SKM-1 (cell line): Measurements from ENCODE around the gene HNRNPC.
"Not testable (repeated sequence)": the region's sequence is repeated elsewhere in the genome, so short reads cannot be mapped to it uniquely, and the experiment has no call there.

Source experiments
- DNase-seq: peaks from one replicate; lab custom pipeline; 2025; ENCODE audit not compliant: unreplicated experiment; lab: John Stamatoyannopoulos, UW

Gene HNRNPC

DNA sequence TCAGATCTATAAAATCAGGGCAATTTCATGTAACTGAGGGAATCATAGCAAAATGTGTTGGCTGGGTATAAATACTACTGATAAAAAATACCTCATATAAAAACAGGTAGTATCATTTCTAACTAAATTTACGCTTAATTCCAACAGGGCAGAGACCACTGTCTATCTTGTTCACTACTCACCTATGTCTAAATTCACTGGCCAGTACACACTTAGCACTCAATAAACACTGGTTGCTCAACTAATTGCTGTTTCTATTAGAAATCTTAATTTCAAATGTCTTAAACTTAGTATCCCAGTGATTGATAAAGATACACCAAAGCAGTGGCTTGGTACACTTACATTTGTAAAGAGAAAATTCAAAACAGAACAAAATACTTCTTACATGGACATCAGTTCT, 55.6 kb downstream of the HNRNPC start:
- no peak for DNase-seq

DNA sequence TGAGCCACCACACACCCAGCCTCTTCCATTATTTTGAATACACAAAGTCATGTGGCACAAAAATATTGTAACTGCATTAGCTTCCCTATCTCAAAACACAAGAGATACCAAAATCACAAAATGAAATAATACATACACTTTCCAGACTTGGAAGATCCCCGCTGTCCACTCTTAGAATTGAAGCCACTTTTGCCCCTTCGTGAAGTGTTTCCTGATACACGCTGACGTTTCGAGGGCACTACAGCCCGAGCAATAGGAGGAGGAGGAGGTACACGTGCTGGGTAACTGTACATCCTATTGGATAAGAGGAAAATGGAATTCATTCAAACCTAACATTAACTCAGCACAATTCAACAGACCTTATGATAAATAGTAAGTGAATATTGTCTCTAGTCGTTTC, 56.4 kb downstream of the HNRNPC start:
- DNase-seq, result not testable (repeated sequence)

DNA sequence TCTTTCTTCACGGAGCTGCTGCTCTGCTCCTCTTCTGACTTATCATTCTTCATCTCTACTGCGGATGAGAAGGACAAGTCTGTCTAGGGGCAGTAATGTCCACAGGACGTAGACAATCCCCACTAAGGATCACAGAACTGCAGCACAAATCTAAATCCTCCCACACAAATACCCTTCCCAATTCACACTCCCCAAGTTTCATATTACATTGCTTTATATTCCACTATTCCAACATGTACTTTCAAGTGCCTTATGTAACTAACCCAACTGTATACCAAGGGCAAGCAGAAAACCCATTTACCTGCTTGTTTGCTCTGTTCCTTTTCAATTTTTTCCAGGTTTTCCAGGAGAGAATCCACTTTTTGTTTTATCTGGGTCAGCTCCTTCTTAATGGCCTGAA, 57.7 kb downstream of the HNRNPC start:
- DNase-seq, result no peak

DNA sequence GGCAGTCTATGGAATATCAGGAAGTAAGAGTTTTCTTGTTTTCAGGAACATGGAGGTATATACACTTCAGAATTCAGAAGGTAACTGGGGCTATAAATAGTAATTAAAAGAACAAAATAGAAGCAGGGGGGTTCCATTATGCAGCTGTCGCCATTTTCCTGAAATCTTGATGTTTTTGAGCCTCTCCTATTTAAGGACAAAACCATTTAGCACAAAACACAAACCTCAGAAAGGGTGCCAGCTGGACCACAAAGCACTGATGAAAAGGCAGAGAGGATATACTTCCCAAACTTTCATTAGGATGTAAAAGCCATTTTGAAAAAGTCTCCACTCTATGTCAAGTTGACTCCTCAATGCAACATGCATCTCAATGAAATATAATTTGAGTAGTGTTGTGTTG, 59.2 kb downstream of the HNRNPC start:
- no peak for DNase-seq

DNA sequence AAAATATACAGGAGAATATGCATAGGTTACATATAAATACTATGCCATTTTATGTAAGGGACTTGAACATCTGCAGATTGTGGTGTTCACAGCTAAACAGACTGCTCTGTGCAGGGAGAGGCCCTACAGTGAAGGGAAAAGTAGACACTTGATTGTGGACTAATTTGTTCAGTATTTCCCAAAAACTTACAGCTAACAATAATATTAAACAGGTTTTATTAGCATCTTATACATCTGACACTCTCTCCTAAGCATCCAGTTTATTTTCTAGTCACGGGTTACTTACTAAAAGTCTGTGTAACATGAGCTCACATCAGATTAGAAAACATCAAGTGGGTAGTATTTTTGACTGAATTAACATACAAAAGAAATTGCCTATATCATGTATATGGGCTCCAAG, 60.1 kb downstream of the HNRNPC start:
- DNase-seq, result no peak

DNA sequence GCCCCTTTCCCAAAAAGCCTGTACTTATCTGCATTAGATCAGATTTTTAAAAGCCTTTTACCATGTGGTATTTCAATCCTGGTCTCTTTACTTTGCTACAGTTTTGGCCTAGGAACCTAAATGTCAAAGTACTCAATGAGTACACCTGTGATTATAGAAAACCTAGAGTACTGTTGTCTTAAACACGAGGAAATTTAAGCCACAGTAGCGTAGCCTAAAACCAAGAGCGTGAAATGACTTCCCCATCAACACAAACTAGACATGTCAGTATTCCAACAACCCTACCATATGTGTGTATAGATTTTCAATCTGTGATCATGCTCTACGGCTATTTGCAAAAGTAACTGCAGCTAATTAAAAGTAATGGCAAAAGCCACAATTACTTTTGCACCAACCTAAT, 60.7 kb downstream of the HNRNPC start:
- DNase-seq, result no peak

DNA sequence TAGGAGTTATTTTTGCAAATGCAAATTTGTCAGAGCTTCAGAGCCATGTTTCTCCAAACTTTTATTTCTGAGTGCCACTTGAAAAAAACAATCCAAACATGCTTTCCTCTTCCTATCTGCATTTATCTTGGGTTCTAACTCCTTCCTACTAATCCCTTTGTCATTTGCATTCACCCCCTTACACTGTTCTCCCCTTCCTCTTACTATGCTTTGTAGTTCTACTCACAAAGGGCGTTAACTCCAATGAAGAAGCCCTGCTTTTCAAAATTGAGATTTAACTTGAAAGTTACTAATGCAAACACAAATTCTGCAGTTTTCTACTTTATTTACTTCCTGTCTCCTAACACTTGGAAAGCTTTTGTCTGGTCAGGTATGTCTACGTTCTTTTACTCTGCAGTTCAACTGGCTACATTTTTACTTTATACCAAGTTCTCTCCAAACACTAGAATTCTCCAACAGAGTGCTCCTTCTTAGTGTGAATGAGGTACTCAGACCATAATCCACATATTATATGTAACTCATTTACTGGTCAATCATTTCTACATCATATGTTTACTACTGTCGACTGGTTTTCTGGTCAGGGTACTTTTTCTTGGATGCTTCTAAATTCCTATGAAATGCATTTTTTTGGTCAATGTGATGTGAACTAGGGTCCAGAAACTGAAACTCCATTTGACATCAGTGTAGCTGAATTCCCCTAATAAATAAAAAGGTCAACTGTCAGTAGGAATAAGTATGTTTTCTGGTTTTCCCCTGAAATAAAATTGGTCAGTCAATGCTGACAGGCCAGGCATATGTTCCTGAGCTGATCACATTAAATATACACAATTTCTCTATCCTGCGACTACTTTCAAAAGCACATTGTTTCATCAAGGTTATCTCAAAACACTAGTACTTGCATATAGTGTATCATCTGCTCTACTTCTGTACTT, 62.2 kb downstream of the HNRNPC start:
- DNase-seq, result no peak

DNA sequence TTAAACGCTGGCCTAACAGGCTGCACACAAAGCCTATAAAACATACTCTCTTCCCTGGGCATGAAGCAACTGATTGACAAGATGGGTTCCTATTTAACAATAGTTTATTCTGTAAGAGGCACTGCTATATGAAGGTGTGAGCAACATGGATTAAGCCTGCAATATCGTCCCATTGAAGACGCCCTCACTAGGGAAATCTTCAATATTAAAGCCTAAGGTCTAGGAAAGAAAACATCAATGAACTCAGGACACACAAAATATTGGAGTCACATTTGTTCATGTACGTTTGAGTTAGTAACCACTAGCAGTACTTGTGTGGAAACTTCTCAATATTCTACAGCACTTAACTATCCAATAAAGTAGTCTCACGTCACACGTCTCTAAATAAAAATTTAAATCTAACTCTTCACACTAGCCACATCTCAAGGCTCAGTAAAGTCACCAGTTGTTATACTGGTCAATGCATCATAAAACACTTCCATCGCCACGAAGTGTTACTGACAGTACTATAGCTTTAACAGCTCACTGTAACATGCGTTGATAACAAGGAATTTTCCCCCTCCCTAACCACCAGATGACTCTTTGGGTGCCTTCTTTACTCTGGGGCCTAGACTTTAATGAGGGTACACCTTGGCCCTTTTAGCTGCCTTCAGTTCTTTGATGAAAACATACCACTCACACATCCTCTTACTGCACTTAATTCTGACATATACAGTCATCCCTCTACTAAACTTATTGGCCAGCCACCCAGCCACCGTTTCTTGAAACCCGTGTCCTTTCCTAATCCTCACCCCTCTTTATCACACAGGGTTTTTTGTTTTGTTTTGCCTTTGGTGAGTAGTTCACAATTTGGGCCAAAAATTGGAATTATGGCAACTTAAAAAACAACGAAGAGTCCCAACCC, 63.3 kb downstream of the HNRNPC start:
- no peak for DNase-seq

DNA sequence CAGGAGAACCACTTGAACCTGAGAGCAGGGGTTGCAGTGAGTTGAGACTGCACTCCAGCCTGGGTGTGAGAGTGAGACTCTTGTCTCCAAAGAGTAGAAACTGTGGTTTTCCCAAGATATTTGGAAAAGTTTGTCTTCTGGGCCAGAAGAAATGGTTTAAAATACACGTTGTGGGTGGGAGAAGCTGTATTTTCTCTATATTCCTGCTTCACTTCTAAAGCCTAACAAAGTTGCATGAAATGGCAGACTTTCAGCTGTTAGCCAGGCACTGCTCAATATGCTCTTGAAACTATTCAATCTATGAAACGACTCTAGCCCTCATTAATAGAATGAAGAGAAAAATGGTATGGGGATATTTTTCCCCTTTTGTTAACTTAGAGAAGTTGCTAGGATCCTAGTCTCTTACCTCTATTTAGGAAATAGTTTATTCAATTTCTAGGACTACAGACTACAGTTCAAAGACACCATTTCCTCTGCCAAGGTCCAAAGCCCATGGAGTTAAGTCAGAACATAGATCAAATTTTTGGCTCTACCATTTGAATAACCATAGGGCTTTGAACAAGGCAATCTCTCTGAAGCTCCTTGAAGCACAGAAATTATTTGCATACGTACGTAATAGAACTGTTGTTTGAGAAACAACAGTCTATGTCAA, 64.1 kb downstream of the HNRNPC start:
- no peak for DNase-seq

DNA sequence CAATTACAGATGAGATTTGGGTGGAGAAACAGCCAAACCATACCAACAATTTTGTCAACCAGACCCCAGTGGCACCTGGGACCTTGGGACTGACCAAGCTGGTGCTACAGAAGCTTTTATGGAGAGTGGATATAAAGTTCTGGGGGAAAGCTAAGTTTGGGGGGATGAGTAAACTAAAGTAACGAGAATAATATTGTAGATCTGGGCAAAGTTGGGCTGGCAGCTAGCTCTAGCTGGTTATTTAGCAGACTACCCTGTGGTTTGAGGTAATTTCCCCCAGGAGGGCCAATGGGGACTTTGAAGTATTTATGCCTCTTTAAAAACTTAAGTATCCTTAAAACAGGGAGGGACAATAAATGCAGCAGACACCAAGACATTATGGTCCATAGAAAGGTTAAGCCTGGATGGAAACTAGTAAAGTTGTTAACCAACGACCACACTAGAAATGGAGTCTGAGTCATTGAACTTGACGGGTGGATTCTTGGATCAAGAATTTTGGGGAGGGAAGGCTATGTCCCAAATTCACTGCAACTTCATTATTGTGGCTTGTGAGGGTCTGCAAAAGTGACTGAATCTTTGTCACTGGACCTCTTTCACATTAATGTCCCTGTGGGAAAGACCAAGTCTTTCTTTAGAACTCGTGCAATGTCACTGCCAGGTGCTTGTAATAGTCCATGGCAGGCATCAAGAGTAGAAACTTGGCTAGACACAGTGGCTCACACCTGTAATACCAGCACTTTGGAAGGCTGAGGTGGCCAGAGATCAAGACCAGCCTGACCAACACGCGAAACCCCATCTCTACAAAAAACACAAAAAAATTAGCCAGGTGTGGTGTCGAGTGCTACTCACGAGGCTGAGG, 64.8 kb downstream of the HNRNPC start:
- DNase-seq, result no peak

DNA sequence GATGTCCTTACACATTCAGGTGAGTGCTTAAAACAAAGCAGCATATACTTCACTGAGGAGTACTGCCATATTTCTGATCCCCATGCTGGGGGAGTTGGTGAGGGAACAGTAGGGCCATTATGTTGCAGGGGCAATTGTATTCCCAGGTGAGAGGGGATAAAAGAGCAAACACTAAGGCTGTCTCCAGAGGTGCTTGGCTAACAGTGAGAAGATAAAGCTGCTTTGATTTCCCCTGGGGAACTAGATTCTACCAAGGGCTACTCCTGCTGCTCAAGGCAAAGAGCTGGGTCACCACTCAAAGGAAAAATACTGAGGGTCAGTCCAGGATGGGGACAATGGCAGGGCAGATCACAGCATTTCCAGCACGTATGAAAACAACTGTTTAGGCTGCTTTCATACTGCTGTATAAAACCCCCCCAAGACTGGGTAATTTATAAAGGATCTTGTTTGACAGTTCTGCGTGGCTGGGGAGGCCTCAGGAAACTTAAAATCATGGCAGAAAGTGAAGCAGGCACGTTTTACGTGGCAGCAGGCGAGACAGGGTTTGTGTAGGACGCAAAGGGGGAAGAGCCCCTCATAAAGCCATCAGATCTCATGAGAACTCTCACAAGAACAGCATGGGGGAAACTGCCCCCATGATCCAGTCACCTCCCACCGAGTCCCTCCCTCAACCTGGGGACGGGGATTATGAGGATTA, 65.6 kb downstream of the HNRNPC start:
- no peak for DNase-seq

DNA sequence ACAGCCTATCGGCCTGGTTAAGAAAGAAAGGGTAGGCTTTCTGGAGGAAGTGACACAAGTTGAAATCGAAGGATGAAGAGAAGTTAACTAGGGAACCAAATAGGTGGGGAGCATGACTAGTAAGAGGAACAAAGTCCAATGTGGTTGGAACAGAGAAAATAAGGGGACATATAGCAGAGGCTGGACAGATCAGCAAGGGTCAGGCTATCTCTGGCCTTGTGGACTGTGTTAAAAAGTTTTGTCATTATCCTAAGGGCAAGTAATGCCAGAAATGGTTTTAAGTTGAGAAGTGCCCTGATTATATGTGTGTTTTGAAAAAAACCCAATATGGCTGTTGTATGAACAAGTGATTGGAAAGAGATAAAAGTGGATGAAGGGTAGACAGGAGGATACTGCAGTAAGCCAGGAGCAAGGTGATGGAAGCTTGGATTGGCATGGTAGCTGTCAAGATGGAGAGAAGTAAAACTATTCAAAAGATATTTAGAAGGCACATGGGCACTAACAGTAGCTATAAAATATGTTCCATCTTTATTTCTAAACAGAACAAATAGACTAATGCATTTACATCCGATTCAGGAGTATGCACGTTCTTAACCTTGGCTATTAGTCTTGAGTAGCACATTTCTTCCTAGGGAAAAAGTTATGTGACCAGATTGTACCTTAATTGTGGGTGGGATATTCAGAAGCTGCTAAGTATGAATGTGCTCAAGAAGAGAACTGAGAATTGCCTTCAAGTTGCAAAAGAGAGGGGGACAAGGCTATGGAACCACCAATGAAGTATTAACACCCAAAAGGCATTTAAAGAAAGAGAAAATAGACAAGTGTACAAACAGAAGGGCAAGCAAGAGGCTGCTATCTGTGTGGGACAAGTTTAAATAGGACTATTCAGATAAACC, 66.5 kb downstream of the HNRNPC start:
- no peak for DNase-seq

DNA sequence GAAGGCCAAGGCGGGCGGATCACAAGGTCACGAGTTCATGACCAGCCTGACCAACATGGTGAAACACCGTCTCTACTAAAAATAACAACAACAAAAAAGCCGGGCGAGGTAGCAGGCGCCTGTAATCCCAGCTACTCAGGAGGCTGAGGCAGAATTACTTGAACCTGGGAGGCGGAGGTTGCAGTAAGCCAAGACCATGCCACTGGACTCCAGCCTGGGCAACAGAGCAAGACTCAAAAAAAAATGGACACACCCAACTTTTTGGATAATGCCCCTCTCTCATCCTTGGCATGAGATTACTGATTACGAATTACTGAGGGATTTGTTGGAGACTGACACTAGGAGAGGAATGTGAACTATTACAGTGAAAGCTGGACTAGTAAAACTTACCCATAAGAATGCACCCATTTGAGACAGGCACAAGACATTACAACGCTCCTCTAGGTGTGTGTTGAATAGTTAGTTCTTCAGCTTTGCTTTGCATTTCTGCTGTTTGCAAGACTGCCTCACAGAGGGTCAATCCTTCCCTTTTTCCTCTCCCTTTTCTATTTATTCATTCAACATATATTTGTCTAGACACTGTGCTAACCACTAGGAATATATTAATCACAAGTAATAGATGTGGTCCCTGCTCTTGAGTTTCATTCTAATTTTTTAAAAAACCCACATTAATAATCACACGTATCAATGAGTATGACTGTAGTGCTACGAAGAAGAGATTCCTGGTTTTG, 67.3 kb downstream of the HNRNPC start:
- DNase-seq, result no peak

DNA sequence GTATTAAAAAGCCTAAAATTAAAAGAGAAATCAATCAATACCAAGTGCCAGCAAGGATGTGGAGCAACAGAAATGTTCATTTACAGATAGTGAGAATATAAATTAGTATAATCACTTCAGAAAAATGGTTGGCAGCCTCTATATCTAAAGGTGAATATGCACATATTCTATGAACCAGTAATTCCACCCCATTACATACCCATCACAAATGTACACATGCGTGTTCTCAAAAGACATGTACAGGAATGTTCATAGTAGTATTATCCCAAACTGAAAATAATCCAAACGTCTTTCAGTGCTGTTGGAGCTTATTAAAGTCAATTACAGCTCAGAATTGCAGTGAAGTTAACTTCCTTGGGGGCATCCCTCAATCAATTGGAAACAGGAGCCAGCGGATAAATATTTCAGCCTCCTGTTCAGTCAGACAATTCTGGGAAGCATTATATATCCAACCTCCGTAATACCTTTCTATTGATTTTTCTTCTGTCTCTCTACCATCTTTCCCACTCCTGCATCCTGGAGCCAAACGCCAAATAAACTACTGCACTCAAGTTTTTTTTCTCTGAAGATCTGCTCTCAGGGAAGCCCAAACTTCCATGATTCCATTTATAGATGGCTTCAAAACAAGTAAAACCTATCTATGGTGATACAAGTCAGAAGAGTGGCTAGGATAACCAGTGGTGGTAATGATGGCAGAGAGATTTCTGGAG, 68.3 kb downstream of the HNRNPC start:
- no peak for DNase-seq

DNA sequence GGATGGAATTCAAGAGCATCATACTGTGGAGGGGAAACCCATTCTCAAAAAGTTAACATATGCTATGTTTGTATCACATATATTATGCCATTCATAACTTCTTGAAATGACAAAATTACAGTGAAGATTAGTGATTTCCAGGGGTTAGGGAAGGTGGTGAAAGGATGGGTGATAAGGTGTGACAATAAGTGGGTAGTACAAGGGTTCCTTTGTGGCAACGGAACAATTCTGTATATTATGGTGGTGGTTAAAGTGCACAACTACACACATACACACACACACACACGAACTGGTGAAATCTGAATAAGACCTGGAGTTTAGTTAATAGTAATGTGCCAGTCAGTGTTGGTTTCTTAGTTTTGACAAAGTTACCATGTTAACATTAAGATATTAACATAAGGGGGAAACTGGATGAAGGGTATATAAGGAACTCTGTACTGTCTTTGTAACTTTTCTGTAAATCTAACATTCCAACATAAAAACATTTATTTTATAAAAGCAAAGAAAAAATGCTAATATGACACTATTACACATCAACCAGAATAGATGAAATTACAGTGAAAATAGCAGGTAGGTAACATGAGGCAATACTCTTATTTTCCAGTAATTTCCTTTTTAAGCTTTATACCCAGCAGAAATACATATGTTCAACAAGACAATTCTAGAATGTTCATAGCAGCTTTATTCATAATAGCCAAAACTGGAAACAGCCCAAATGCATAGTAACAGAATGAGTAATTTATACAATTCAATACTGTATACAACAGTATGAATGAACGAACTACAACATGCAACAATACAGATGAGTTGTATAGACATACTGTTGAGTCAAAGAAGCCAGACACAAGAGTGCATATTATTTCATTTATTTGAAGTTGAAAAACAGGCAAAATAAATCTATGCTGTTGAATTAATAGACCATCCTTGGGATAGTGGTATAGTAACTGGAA, 69.4 kb downstream of the HNRNPC start:
- DNase-seq, result no peak

DNA sequence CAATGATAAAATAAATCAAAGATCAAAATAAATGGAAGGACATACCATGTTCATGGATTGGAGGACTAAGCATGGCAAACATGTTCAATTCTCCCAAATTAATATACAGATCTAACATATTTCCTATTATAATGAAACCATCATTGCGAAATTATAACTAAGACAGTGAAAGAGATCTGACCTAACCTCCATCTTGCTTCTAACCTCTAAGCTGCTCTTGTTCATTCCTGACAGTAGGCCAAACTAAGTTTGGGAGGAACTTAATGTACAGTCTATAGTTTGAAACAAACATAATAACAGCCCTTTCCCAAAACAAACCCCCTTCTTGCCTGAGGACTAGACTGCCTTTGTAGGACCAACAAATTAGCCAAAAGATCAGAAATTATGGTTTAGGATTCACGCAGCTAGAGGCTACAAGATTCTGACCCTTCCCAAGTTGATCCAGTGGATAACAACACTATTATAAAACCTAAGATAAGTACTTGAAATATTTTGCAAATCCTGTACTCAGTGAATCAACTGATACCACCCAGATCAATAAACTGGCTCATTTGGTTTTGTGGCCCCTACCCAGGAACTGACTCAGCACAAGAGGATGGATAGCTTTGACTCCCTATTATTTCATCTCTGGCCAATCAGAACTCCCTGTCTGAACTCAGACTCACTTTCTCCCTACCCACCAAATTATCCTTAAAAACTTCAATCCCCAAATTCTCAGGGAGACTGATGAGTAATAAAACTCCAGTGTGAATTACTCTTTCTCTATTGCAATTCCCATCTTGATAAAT, 71.6 kb downstream of the HNRNPC start:
- DNase-seq, result no peak
